ENCODE data around the gene ANKIB1.

Gene ANKIB1

DNA sequence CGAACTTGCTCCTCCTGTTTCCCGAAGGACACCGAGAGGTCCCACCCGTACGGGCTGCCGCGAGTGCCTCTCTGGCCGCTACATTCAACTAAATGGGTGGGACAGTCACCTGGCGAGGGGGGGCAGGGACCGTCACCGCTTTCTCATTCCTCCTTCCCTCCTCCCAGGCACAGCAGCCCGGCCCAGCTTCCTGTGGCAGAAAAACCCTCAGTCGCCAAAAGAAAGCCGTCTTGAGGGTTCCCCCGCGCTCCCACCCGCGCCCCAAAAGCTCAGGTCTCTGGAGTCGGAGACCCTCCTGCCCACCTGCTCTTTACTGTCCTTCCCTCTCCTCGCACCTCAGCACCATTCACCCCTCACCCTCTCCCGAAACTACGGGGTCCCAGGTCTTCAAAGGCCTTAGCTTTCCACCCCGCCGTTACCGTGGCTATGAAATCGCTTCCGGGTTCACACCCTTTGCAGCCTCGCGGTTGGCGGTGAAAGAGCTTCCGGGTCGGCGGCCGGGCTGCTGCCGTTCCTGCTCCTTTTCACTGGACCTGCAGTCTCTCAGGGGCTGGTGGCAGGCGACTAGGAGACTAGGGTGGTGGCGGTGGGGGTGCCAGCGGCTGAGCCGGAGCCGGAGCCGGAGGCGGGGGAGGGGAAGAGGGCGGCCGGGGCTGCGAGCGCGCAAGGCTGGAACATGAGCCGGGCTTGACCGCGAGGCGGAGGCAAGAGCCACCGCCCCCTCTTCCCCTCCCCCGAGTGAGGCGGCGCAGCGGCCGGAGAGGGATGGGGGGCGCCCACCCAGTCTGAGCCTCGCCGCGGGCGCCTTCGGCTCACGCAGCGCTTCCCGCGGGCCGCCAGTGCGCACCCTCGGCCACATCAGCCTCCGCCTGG, at the start of gene ANKIB1, which contains the start of gene KRIT1:
Gene ANKIB1, plus strand, starts transcription at position 488 of the 873 bp plus-strand sequence. CDS start 49,005 bp downstream, outside the sequence.
Gene KRIT1, minus strand, starts transcription at position 428 of the 873 bp plus-strand sequence. CDS start 3,779 bp downstream, outside the sequence.
- TF ChIP-seq, protein P1, sequence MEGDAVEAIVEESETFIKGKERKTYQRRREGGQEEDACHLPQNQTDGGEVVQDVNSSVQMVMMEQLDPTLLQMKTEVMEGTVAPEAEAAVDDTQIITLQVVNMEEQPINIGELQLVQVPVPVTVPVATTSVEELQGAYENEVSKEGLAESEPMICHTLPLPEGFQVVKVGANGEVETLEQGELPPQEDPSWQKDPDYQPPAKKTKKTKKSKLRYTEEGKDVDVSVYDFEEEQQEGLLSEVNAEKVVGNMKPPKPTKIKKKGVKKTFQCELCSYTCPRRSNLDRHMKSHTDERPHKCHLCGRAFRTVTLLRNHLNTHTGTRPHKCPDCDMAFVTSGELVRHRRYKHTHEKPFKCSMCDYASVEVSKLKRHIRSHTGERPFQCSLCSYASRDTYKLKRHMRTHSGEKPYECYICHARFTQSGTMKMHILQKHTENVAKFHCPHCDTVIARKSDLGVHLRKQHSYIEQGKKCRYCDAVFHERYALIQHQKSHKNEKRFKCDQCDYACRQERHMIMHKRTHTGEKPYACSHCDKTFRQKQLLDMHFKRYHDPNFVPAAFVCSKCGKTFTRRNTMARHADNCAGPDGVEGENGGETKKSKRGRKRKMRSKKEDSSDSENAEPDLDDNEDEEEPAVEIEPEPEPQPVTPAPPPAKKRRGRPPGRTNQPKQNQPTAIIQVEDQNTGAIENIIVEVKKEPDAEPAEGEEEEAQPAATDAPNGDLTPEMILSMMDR (IDR thresholded peaks at IDR 0.05; ENCODE audit: low read depth, low read length): peak; percentile 22
- peak; percentile 82 for DNase-seq (ENCODE audit: low read depth, low spot score)
- in situ Hi-C loops (cut with HindIII; ENCODE audit: low sequenced_read_pairs): no loop called here
- peak within 1 kb of the TSS; percentile 64 for H3K4me3 ChIP-seq (ENCODE audit: low read depth, low read length)

DNA sequence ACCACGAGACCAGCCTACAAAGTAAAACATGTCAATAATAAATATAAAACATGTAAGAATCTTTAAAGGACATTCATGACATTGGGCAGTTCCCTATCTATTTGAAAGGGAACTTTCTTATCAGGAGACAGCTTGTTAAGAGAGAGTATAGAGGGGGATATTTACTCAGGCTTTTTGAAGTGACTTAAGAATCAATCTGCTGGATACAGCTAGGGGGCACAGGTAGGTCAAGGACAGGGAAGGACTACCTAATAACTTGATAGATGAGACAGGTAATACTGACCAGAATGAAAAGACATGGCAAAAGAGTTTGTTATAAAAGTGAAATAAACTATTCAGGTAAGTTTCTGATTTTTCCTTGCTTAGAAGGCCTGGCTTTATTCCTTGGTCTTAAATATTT, 45.0 kb upstream of the ANKIB1 start:
- in situ Hi-C loops (cut with HindIII; ENCODE audit: low sequenced_read_pairs): no loop called here
- TF ChIP-seq, protein P1 (IDR thresholded peaks at IDR 0.05; ENCODE audit: low read depth, low read length): no peak

DNA sequence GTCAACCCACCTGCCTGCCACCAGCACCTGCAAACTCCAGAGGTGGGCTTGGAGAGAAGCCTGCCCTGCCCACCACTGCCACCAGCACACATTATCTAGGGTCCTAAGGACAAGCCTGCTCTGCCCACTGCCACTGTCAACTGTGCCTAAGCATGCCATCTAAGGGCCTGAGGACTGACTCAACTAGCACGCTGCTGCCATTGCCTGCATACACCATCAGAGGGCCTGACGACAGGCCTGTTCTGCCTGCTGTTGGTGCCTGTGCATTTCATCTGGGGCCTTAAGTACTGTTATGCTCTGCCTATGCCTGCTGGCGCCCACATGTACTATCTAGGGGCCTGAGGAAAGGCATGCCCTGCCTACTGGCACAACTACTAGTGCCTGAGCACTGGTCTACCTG, 39.8 kb upstream of the ANKIB1 start:
- TF ChIP-seq, protein P1 (IDR thresholded peaks at IDR 0.05; ENCODE audit: low read depth, low read length): no peak
- H3K4me3 ChIP-seq (ENCODE audit: low read depth, low read length): no peak overlapping the region
- in situ Hi-C loops (cut with HindIII; ENCODE audit: low sequenced_read_pairs): no loop called here
- no peak for DNase-seq (ENCODE audit: low read depth, low spot score)

More for the DNA sequence above, 45.0 kb upstream of the ANKIB1 start:
- H3K4me3 ChIP-seq (ENCODE audit: low read depth, low read length): no peak overlapping the region
- no peak for DNase-seq (ENCODE audit: low read depth, low spot score)

DNA sequence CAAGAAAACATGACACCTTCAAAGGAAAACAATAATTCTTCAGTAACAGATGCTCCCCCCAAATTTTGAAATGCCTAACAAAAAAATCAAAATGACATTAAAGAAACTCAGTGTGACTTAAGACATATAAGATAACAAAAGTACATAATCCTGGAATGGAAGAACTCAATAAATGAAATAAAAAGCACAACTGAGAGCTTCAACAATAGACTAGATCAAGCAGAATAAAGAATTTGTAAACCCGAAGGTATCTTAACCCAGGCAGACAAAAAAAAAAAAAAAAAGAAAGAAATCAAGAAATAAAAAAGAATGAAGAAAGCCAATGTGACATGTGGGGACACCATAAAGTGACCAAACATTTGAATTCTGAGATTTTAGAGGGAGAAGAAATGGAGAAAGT, 39.1 kb upstream of the ANKIB1 start:
- DNase-seq (ENCODE audit: low read depth, low spot score): no peak
- in situ Hi-C loops (cut with HindIII; ENCODE audit: low sequenced_read_pairs): no loop called here
- no peak overlapping the region for H3K4me3 ChIP-seq (ENCODE audit: low read depth, low read length)
- TF ChIP-seq, protein P1 (IDR thresholded peaks at IDR 0.05; ENCODE audit: low read depth, low read length): no peak

DNA sequence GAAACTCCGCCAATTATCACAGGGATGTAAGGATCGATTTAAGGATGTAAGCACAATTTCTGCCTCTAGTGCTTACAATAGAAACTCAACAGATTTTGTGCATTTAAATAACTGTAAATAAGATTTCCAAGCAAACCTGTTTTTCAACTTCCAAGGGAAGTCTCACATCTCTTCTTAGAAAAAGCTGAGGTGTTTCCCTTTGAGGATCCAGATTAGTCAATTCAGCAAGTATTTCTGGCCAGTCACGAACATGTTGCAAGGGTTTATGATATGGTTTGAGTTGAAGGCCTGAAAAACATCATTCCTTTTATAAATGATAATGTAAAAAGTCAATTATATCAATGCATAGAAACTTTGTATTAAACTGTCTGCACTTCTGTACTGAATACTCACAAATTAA, 24.0 kb upstream of the ANKIB1 start:
- H3K4me3 ChIP-seq (ENCODE audit: low read depth, low read length): no peak overlapping the region
- DNase-seq (ENCODE audit: low read depth, low spot score): no peak
- TF ChIP-seq, protein P1 (IDR thresholded peaks at IDR 0.05; ENCODE audit: low read depth, low read length): no peak
- in situ Hi-C loops (cut with HindIII; ENCODE audit: low sequenced_read_pairs): no loop called here

GRCh38 chr7:92226981-92227380, 18.8 kb upstream of the ANKIB1 start:
- H3K4me3 ChIP-seq (ENCODE audit: low read depth, low read length): no peak overlapping the region
- in situ Hi-C loops (cut with HindIII; ENCODE audit: low sequenced_read_pairs): no loop called here
- TF ChIP-seq, protein P1 (IDR thresholded peaks at IDR 0.05; ENCODE audit: low read depth, low read length): no peak
- DNase-seq (ENCODE audit: low read depth, low spot score): no peak

All from astrocyte of the spinal cord (primary cell).